Measurements from ENCODE around the gene FKBP11. TPM values are rescaled to one million over a fixed set of nuclear protein-coding genes. Genes with fewer than 3 reads are reported as not detected.

The FKBP11 gene
- total RNA-seq, 6 experiments from 2014 or later, result 59.2 to 117 (median 70.8) TPM

GRCh38 chr12:48894271-48894670 is 31.0 kb downstream of the FKBP11 start:
- TF ChIP-seq CTCF (IDR thresholded peaks at IDR 0.05), result no peak
- Mint-ChIP-seq H3K36me3 (ENCODE audit: low read depth) (no peaks in the 10 kb centered on the region), H3K4me3 (no peak overlapping the region), H3K4me1 (ENCODE audit: low read depth) (peaks cover 11% of the 10 kb centered on the region), H3K27ac (no peak overlapping the region), H3K27me3 (ENCODE audit: insufficient read depth) (peaks cover 16% of the 10 kb centered on the region), H3K9me3 (no peaks in the 10 kb centered on the region)
- DNase-seq, result no peak

- Mint-ChIP-seq H3K27me3 (ENCODE audit: insufficient read depth) (peaks cover 9% of the 10 kb centered on the region), H3K4me3 (peak overlapping the region; percentile 57), H3K36me3 (ENCODE audit: low read depth) (no peaks in the 10 kb centered on the region), H3K9me3 (no peaks in the 10 kb centered on the region), H3K4me1 (ENCODE audit: low read depth) (peaks cover 11% of the 10 kb centered on the region), H3K27ac (no peak overlapping the region)
- peak; percentile 55 for DNase-seq
- TF ChIP-seq CTCF (IDR thresholded peaks at IDR 0.05), result peak; percentile 96
These were observed 34.5 kb downstream of the FKBP11 start for GRCh38 chr12:48890657-48891418.

GRCh38 chr12:48889679-48890078 is 35.6 kb downstream of the FKBP11 start:
- Mint-ChIP-seq H3K27me3 (ENCODE audit: insufficient read depth) (peaks cover 15% of the 10 kb centered on the region), H3K27ac (no peak overlapping the region), H3K4me1 (ENCODE audit: low read depth) (peaks cover 11% of the 10 kb centered on the region), H3K4me3 (no peak overlapping the region), H3K9me3 (no peaks in the 10 kb centered on the region), H3K36me3 (ENCODE audit: low read depth) (no peaks in the 10 kb centered on the region)
- DNase-seq, result no peak
- TF ChIP-seq CTCF (IDR thresholded peaks at IDR 0.05), result no peak

GRCh38 chr12:48883305-48884161 is 41.8 kb downstream of the FKBP11 start:
- no peak for DNase-seq
- no peak for TF ChIP-seq CTCF (IDR thresholded peaks at IDR 0.05)
- Mint-ChIP-seq H3K4me1 (ENCODE audit: low read depth) (peaks cover 25% of the 10 kb centered on the region), H3K27ac (no peak overlapping the region), H3K27me3 (ENCODE audit: insufficient read depth) (peaks cover 32% of the 10 kb centered on the region), H3K9me3 (no peaks in the 10 kb centered on the region), H3K4me3 (no peak overlapping the region), H3K36me3 (ENCODE audit: low read depth) (no peaks in the 10 kb centered on the region)

DNA sequence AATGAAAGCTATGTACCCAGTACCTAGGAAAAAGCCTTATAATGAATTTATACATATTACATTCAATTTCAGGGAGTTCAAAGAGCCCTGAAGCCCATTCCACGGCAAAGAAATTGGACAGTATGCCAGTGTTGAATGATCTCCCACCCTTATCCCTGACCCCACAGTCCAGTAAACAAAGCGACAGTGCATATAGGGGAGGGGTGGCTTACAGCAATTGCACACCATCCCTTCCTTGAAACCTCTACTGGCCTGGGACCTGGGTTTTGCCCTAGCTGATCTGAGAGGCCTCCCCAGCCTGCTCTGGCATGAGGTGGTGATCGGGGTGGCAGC is 42.4 kb downstream of the FKBP11 start:
- Mint-ChIP-seq H3K4me3 (no peak overlapping the region), H3K27me3 (ENCODE audit: insufficient read depth) (peaks cover 34% of the 10 kb centered on the region), H3K9me3 (no peaks in the 10 kb centered on the region), H3K36me3 (ENCODE audit: low read depth) (no peaks in the 10 kb centered on the region), H3K4me1 (ENCODE audit: low read depth) (peaks cover 25% of the 10 kb centered on the region), H3K27ac (no peak overlapping the region)
- no peak for TF ChIP-seq CTCF (IDR thresholded peaks at IDR 0.05)
- DNase-seq, result no peak

Measured in HFFc6 (cell line).